Immature natural killer cell (primary cell): ENCODE results near the gene TBX18. TPM values are rescaled to one million over a fixed set of nuclear protein-coding genes. Genes with fewer than 3 reads are reported as not detected.

Experiments
- DNase-seq, 3 donors: peaks; one replicate each; pipeline ENCODE4 v3.0.0; 2022; ENCODE audit warnings: mixed read lengths in 1 of 3
- H3K27ac Mint-ChIP-seq, 6 donors: one replicate each; pipeline ENCODE4 v1.8.0; 2020; ENCODE audit warnings: mixed read lengths in 6 of 6, mild to moderate bottlenecking in 5 of 6, inconsistent platforms in 4 of 6, moderate library complexity in 3 of 6
- H3K27me3 Mint-ChIP-seq, 3 donors: one replicate each; pipeline ENCODE4 v1.8.0; 2020 to 2021; ENCODE audit warnings: low read depth in 3 of 3, mild to moderate bottlenecking in 3 of 3, mixed read lengths in 3 of 3, moderate library complexity in 3 of 3, inconsistent platforms in 1 of 3
- H3K36me3 Mint-ChIP-seq, 3 donors: one replicate each; pipeline ENCODE4 v1.8.0; 2020; ENCODE audit warnings: mixed read lengths in 3 of 3, inconsistent platforms in 2 of 3, mild to moderate bottlenecking in 2 of 3
- H3K4me1 Mint-ChIP-seq, 2 donors: one replicate each; pipeline ENCODE4 v1.8.0; 2020; ENCODE audit warnings: inconsistent platforms in 2 of 2, mild to moderate bottlenecking in 2 of 2, mixed read lengths in 2 of 2, moderate library complexity in 1 of 2
- H3K4me3 Mint-ChIP-seq, 5 donors: one replicate each; pipeline ENCODE4 v1.8.0; 2020; ENCODE audit warnings: mild to moderate bottlenecking in 5 of 5, mixed read lengths in 5 of 5, inconsistent platforms in 3 of 5, moderate library complexity in 3 of 5
- H3K9me3 Mint-ChIP-seq, 6 donors: one replicate each; pipeline ENCODE4 v1.8.0; 2020; ENCODE audit warnings: mild to moderate bottlenecking in 6 of 6, mixed read lengths in 6 of 6, inconsistent platforms in 4 of 6, moderate library complexity in 3 of 6
- polyA plus RNA-seq, 3 donors: library from polyadenylated mRNA; unstranded; fragments of 300-500 nt; fragmentation: Illumina TruSeq; gene quantifications; one replicate each; pipeline ENCODE4 v1.2.3, GENCODE V29; 2021

Gene TBX18
- polyA plus RNA-seq, 3 donors from 2014 or later: not detected

GRCh38 chr6:84752118-84752850, 12.1 kb downstream of the TBX18 start:
- Mint-ChIP-seq H3K4me3 (no peak overlapping the region), H3K27ac (no peak overlapping the region), H3K27me3 (peaks cover 0 to 5% (median 1%) of the 10 kb centered on the region in 3 donors), H3K9me3 (peaks cover 0 to 9% (median 2%) of the 10 kb centered on the region in 6 donors), H3K36me3 (no peaks in the 10 kb centered on the region), H3K4me1 (no peaks in the 10 kb centered on the region)
- no peak for DNase-seq

DNA sequence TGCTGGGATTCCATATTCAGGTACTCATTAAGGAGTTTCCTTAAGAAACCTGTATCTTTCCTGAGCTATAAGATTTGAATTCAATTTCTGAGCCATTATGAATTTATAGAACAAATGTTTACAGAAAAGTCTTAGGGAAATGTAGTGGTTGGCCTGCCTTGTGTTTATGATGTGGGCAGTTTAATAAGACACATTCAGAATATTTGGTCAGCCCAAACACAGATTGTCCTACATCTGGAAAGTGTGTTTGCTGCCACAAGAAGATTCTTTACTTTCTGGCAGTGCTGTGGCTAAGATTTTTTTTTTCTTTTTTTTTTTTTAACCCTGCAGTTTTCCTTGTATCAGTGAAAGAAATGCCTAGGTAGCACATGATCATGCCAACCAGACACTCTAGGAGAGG, 15.2 kb downstream of the TBX18 start:
- Mint-ChIP-seq H3K36me3 (no peaks in the 10 kb centered on the region), H3K27ac (no peak overlapping the region), H3K4me1 (no peaks in the 10 kb centered on the region), H3K27me3 (peaks cover 0 to 4% (median 0%) of the 10 kb centered on the region in 3 donors), H3K4me3 (no peak overlapping the region), H3K9me3 (peaks cover 0 to 6% (median 2%) of the 10 kb centered on the region in 6 donors)
- DNase-seq: no peak

DNA sequence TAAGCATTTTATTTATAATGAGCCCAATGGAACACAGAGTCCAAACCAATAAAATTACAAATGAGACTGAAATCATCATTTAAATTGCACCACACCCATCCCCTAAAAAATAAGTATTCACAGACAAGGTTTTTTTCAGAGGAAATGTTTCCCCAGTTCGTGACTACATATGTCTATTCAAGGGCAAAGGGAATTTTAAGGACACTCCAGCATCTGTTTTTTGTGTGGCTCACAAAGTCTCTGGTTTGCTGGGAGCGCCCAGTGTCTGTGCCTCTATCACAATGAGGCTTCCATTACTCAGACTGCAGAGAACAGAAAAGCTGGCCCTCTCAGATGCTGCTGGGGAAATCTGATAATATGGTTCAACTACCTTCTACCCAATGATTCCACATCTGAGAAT, 16.0 kb downstream of the TBX18 start:
- Mint-ChIP-seq H3K4me1 (no peaks in the 10 kb centered on the region), H3K9me3 (peaks cover 0 to 6% (median 1%) of the 10 kb centered on the region in 6 donors), H3K27ac (no peak overlapping the region), H3K36me3 (no peaks in the 10 kb centered on the region), H3K4me3 (no peak overlapping the region), H3K27me3 (peaks cover 0 to 4% (median 0%) of the 10 kb centered on the region in 3 donors)
- no peak for DNase-seq

DNA sequence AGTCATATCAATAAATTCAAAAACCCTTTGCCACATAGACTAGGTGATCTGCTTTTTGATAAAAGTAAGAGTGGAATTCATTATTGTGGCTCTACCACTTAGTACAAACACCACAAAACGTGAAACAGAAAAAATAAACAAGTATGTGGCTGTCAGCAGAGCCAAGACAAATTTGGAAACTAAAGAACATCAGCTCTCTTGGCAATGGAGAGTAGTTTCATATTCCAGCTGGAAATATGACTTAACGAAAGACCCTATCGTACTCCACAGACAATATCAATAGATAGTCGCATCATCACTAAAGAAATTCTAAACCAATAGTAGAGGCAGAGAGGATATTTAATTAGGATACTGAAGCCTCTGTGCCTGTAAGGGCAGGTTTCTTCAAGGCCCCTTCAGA, 20.8 kb downstream of the TBX18 start:
- no peaks in the 10 kb centered on the region for H3K4me1 Mint-ChIP-seq
- H3K36me3 Mint-ChIP-seq: no peaks in the 10 kb centered on the region
- H3K27ac Mint-ChIP-seq: no peak overlapping the region
- peaks cover 0 to 6% (median 0%) of the 10 kb centered on the region in 3 donors for H3K27me3 Mint-ChIP-seq
- no peak overlapping the region for H3K4me3 Mint-ChIP-seq
- no peak for DNase-seq
- H3K9me3 Mint-ChIP-seq: peaks cover 0 to 6% (median 0%) of the 10 kb centered on the region in 6 donors

GRCh38 chr6:84740385-84740784, 24.0 kb downstream of the TBX18 start:
- H3K4me1 Mint-ChIP-seq: no peaks in the 10 kb centered on the region
- H3K27ac Mint-ChIP-seq: no peak overlapping the region
- H3K36me3 Mint-ChIP-seq: no peaks in the 10 kb centered on the region
- DNase-seq: no peak
- H3K9me3 Mint-ChIP-seq: peaks cover 0 to 6% (median 1%) of the 10 kb centered on the region in 6 donors
- peaks cover 0 to 6% (median 2%) of the 10 kb centered on the region in 3 donors for H3K27me3 Mint-ChIP-seq
- no peak overlapping the region for H3K4me3 Mint-ChIP-seq

DNA sequence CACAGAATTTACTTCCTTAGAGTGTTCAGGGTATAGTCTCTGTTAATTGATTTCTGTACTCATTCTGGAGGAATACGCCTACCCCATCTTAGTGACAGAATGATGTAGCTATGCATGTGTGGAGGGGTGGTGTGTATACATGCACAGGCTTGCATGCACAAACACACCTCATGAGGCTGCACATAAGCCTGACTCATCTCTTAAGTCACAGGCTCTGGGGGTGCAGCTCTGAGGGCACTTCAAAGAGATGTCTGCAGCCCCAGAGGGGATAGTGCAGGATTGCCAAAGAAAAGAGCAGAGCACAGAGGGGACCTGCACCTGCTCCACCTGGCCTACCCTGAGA, 24.6 kb downstream of the TBX18 start:
- H3K9me3 Mint-ChIP-seq: peaks cover 0 to 6% (median 1%) of the 10 kb centered on the region in 6 donors
- peaks cover 0 to 6% (median 2%) of the 10 kb centered on the region in 3 donors for H3K27me3 Mint-ChIP-seq
- H3K4me3 Mint-ChIP-seq: no peak overlapping the region
- no peaks in the 10 kb centered on the region for H3K4me1 Mint-ChIP-seq
- no peak overlapping the region for H3K27ac Mint-ChIP-seq
- H3K36me3 Mint-ChIP-seq: no peaks in the 10 kb centered on the region
- DNase-seq: no peak

GRCh38 chr6:84738996-84739865, 25.2 kb downstream of the TBX18 start:
- DNase-seq: no peak
- no peak overlapping the region for H3K4me3 Mint-ChIP-seq
- H3K9me3 Mint-ChIP-seq: peaks cover 0 to 6% (median 1%) of the 10 kb centered on the region in 6 donors
- no peaks in the 10 kb centered on the region for H3K4me1 Mint-ChIP-seq
- H3K27ac Mint-ChIP-seq: no peak overlapping the region
- no peaks in the 10 kb centered on the region for H3K36me3 Mint-ChIP-seq
- peaks cover 0 to 4% (median 2%) of the 10 kb centered on the region in 3 donors for H3K27me3 Mint-ChIP-seq

DNA sequence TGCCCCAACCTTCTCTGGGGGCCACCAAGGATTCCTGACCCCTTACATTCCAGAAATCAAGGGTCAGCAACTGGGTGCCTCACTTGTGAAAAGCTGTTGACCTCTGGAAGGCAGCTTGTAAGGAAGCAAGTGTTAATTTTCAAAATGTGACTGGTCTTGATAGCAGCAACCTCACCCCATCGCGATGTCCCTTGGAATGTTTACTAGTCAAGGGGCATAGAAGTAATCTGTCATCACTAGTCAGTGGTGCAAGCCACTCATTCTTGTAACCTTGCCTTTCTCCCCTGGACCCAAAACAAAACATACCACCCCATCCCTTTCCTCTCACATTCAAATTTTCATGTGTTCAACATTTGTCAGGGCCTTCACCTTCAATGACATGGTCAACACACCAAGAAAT, 30.5 kb downstream of the TBX18 start:
- no peak for DNase-seq
- H3K36me3 Mint-ChIP-seq: no peaks in the 10 kb centered on the region
- peaks cover 0 to 5% (median 5%) of the 10 kb centered on the region in 6 donors for H3K9me3 Mint-ChIP-seq
- no peak overlapping the region for H3K4me3 Mint-ChIP-seq
- peaks cover 0 to 2% (median 0%) of the 10 kb centered on the region in 3 donors for H3K27me3 Mint-ChIP-seq
- no peaks in the 10 kb centered on the region for H3K4me1 Mint-ChIP-seq
- H3K27ac Mint-ChIP-seq: no peak overlapping the region

- Mint-ChIP-seq H3K9me3 (peaks cover under 1 to 5% (median 3%) of the 10 kb centered on the region in 6 donors), H3K4me1 (no peaks in the 10 kb centered on the region), H3K27me3 (peaks cover 0 to 2% (median under 1%) of the 10 kb centered on the region in 3 donors), H3K4me3 (no peak overlapping the region), H3K27ac (no peak overlapping the region), H3K36me3 (no peaks in the 10 kb centered on the region)
- DNase-seq: no peak
Observed at GRCh38 chr6:84731901-84732300, 32.5 kb downstream of the TBX18 start.

- no peak for DNase-seq
- no peak overlapping the region for H3K27ac Mint-ChIP-seq
- H3K36me3 Mint-ChIP-seq: no peaks in the 10 kb centered on the region
- H3K9me3 Mint-ChIP-seq: peaks cover 1 to 7% (median 3%) of the 10 kb centered on the region in 6 donors
- H3K4me1 Mint-ChIP-seq: no peaks in the 10 kb centered on the region
- no peak overlapping the region for H3K4me3 Mint-ChIP-seq
- H3K27me3 Mint-ChIP-seq: peaks cover 0 to 2% (median 0%) of the 10 kb centered on the region in 3 donors
Observed at GRCh38 chr6:84731401-84731800, 33.0 kb downstream of the TBX18 start.

DNA sequence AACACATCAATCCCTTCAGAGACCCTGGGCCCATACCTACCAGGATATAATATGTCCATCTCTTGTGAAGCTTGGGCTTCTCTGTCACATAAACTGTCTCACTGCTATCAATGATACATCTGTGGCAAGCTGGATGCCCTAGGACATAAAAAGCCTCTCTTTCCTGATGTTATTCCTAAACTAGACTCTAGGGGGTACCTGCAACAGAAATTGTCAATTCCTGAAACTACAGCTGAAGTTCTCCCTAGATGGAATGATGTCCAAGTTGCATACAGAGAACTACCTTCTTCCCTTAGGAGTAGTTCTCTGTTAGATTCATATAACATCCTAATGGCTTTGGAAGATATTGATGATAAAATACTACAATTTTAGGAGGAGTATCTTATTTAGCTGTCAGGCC, 35.8 kb downstream of the TBX18 start:
- Mint-ChIP-seq H3K27ac (no peak overlapping the region), H3K4me3 (no peak overlapping the region), H3K9me3 (peaks cover 1 to 7% (median 3%) of the 10 kb centered on the region in 6 donors), H3K27me3 (peaks cover 0 to 2% (median 0%) of the 10 kb centered on the region in 3 donors), H3K36me3 (no peaks in the 10 kb centered on the region), H3K4me1 (no peaks in the 10 kb centered on the region)
- no peak for DNase-seq

- H3K27ac Mint-ChIP-seq: no peak overlapping the region
- H3K36me3 Mint-ChIP-seq: no peaks in the 10 kb centered on the region
- H3K27me3 Mint-ChIP-seq: peaks cover 0 to 2% (median 0%) of the 10 kb centered on the region in 3 donors
- H3K9me3 Mint-ChIP-seq: peaks cover 0 to 12% (median 6%) of the 10 kb centered on the region in 6 donors
- H3K4me3 Mint-ChIP-seq: no peak overlapping the region
- no peaks in the 10 kb centered on the region for H3K4me1 Mint-ChIP-seq
- no peak for DNase-seq
Observed at GRCh38 chr6:84719152-84719551, 45.2 kb downstream of the TBX18 start.

DNA sequence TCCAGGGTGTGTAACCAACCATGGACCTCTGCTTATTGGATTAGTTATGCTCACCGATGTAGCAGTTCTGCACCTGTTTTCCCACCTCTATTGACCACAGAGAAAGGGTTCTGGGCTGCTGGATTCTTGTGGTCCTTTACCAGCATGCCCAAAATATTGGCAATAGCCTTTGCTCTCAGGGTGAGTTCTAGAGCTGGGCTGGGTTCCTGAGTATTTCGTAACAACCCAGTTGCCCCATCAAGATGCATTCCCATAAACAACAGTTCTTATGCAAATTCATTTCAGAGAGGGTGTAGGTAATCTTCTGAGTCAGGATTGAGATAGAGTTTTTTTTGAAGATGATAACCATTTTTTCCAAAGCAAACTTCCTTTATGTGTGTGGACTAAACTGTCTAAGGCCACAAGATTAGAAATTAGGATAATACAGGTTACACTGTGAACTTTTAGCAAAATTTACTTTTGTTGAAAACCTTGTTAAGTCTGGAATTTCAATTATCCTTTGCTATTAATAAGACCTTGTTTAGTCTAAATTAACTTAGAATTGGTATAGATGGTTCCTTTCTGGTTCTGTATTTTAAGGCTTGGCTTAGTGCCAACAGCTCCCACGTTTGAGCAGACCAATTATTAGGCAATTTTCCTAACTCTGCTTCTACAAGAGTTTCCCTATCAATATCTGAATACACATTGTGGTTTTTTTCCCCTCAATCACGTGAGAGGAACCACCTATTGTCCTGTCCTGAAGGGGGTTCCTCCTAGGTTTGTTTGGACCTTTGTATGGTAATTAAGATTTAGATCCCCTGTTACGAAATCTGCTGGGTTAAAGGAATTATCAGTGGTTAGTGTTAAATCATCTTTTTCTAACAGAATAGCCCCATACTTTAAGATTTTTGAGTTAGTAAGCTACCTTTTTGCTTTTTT, 46.1 kb downstream of the TBX18 start:
- H3K36me3 Mint-ChIP-seq: no peaks in the 10 kb centered on the region
- H3K27ac Mint-ChIP-seq: no peak overlapping the region
- peaks cover 0 to 12% (median 8%) of the 10 kb centered on the region in 6 donors for H3K9me3 Mint-ChIP-seq
- no peaks in the 10 kb centered on the region for H3K4me1 Mint-ChIP-seq
- H3K4me3 Mint-ChIP-seq: no peak overlapping the region
- H3K27me3 Mint-ChIP-seq: peaks cover 0 to 2% (median 0%) of the 10 kb centered on the region in 3 donors
- DNase-seq: no peak
